ENCODE results near the gene CPLX1. TPM values are rescaled to one million over a fixed set of nuclear protein-coding genes. Genes with fewer than 3 reads are reported as not detected.
"Not testable (repeated sequence)": the region's sequence is repeated elsewhere in the genome, so short reads cannot be mapped to it uniquely, and the experiment has no call there.

The CPLX1 gene
- total RNA-seq, 4 donors from 2014 or later, result 0.31 to 0.96 (median 0.54) TPM; not detected in 1

DNA sequence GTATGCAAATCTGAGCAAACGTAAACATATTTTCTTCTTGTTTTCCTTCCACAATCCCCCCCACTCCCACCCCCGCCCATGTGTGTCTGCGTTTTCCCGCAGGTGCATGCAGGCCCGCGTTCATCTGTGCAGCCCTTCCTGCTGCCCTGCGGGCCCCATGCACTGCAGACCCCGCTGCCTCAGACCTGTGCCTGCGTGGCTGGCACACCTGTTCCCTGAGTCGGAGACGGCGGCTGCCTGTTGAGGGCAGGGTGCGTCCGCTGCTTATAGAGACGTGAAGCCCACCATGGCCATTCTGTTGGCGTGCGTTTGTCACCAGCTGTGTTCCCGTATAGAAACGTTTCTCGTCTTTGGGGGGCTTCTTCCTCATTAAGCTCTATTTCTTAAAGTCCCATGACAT lies 68.8 kb downstream of the CPLX1 start:
- ATAC-seq, result no peak
- WGBS, 2 donors (ENCODE audit: low coverage in 1 of 2), result 81 to 96% methylated on average over 11 to 14 of the region's 20 CpGs
- Histone ChIP-seq H3K4me3 (no peak overlapping the region), H3K9me3 (peaks cover 0 to under 1% (median 0%) of the 10 kb centered on the region in 3 donors), H3K27me3 (no peaks in the 10 kb centered on the region), H3K27ac (no peak overlapping the region), H3K4me1 (no peaks in the 10 kb centered on the region), H3K36me3 (peaks cover 0 to 68% of the 10 kb centered on the region in 2 donors)
- TF ChIP-seq, protein P1, sequence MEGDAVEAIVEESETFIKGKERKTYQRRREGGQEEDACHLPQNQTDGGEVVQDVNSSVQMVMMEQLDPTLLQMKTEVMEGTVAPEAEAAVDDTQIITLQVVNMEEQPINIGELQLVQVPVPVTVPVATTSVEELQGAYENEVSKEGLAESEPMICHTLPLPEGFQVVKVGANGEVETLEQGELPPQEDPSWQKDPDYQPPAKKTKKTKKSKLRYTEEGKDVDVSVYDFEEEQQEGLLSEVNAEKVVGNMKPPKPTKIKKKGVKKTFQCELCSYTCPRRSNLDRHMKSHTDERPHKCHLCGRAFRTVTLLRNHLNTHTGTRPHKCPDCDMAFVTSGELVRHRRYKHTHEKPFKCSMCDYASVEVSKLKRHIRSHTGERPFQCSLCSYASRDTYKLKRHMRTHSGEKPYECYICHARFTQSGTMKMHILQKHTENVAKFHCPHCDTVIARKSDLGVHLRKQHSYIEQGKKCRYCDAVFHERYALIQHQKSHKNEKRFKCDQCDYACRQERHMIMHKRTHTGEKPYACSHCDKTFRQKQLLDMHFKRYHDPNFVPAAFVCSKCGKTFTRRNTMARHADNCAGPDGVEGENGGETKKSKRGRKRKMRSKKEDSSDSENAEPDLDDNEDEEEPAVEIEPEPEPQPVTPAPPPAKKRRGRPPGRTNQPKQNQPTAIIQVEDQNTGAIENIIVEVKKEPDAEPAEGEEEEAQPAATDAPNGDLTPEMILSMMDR (IDR thresholded peaks at IDR 0.05), result no peak
- TF ChIP-seq POLR2AphosphoS5 (IDR thresholded peaks at IDR 0.05) (no peak), POLR2A (IDR thresholded peaks at IDR 0.05) (no peak), EP300 (IDR thresholded peaks at IDR 0.05) (no peak)

DNA sequence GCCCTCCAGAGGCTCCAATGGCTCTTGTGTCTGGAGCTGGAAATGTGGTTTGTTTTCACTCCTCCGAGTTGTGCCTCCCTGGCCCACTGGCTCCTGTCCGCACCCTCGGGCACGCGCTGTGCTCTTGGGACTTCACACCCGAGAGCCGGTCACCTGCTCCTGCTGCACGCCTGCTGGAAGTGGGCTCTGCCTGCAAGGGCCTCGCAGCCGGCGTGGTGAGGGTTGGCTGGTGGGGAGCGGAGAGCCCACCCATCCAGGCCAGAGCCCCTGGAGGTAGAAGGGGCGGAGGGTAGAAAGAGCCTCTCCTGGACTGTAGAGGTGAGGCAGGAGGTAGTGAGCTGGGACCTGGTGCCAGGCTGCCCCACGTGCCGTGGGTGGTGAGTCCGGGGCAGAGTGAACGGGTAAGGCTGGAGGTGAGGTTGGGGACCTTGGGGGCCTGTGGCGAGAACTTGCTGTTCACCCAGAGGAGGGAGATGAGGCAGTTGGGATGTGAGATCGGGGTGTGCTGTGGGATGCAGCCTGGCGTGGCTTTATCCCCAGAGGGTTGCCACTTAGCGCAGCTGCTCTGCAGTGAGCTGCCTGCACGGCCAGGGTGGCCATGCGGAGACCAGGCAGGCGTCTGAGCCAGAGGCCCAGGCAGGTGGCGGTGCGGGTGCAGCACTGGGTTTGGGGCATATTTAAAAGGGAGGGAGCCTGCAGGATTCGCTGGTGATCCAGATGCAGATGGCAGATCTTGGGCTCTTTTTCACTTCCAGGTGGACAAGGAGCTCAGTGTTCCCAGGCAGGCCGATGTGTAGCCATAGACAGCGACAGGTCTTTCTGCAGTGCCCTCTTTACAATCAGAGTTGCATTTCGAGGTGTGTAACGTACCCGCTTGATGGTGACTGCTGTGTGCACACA lies 71.5 kb downstream of the CPLX1 start:
- 84 to 87% methylated on average over 9 to 15 of the region's 32 CpGs for WGBS, 2 donors (ENCODE audit: low coverage in 1 of 2)
- Histone ChIP-seq H3K9me3 (no peaks in the 10 kb centered on the region), H3K36me3 (peaks cover 0 to 65% of the 10 kb centered on the region in 2 donors), H3K4me3 (no peak overlapping the region), H3K27me3 (no peaks in the 10 kb centered on the region), H3K27ac (no peak overlapping the region), H3K4me1 (peaks cover 0 to 13% (median 0%) of the 10 kb centered on the region in 3 donors)
- ATAC-seq, result no peak
- TF ChIP-seq POLR2A (IDR thresholded peaks at IDR 0.05) (no peak), POLR2AphosphoS5 (IDR thresholded peaks at IDR 0.05) (no peak), EP300 (IDR thresholded peaks at IDR 0.05) (no peak)
- TF ChIP-seq, protein P1 (IDR thresholded peaks at IDR 0.05), result no peak

DNA sequence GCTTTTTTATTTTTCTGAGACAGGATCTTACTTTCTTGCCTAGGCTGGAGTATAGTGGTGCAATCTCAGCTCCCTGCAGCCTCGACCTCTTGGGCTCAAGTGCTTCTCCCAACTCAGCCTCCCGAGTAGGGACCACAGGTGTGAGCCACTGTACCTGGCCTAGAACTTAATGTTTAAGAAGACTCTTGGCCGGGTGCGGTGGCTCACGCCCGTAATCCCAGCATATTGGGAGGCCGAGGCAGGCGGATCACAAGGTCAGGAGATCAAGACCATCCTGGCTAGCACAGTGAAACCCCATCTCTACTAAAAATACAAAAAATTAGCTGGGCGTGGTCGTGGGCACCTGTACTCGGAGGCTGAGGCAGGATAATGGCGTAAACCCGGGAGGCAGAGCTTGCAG lies 72.7 kb downstream of the CPLX1 start:
- Histone ChIP-seq H3K36me3 (peaks cover 0 to 71% of the 10 kb centered on the region in 2 donors), H3K4me1 (peaks cover 0 to 14% (median 0%) of the 10 kb centered on the region in 3 donors)
- H3K27me3 ChIP-seq, H3K4me3 ChIP-seq, ATAC-seq, H3K9me3 ChIP-seq, H3K27ac ChIP-seq: not testable (repeated sequence)
- WGBS, 2 donors (ENCODE audit: low coverage in 1 of 2), result 80 to 100% methylated on average over 1 to 3 of the region's 13 CpGs

DNA sequence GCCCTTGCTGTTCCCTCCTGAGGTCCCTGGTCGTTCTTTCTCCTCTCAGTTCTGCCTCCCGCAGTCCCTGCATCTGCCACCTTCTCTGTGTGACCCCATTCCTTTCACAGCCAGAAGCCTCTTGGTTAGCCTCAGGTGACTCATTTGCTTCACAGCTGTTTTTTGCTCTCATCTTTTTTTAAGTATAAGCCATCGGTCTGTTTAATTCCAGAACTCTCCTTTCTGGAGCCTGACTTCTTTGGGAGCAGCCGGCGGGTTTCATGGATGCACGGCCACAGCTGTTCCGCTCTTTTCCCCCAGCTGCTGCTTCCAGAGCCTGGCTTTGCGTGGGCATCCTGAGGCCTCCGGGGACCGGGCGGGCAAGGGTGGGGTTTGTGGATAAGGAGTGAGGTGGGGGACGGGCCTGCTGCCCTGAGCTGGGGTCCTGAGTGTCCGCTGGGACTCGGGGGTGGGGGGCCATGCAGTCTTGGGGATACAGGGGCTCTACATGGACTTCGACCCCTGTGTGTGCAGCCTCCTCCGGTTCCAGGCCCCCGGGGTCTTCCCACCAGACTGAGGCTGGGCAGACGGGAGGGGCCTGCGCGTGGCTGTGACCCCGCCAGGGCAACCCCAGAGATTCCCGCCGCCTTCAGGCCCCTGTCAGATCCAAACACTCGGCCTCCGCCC lies 73.6 kb downstream of the CPLX1 start:
- ATAC-seq, result no peak
- TF ChIP-seq POLR2A (IDR thresholded peaks at IDR 0.05) (no peak), POLR2AphosphoS5 (IDR thresholded peaks at IDR 0.05) (no peak), EP300 (IDR thresholded peaks at IDR 0.05) (no peak)
- TF ChIP-seq, protein P1 (IDR thresholded peaks at IDR 0.05), result no peak
- Histone ChIP-seq H3K4me3 (no peak overlapping the region), H3K27me3 (no peaks in the 10 kb centered on the region), H3K9me3 (no peaks in the 10 kb centered on the region), H3K4me1 (peaks cover 0 to 14% (median 0%) of the 10 kb centered on the region in 3 donors), H3K36me3 (peaks cover 0 to 76% of the 10 kb centered on the region in 2 donors), H3K27ac (no peak overlapping the region)
- WGBS, 2 donors (ENCODE audit: low coverage in 1 of 2), result 86 to 95% methylated on average over 2 to 7 of the region's 25 CpGs

DNA sequence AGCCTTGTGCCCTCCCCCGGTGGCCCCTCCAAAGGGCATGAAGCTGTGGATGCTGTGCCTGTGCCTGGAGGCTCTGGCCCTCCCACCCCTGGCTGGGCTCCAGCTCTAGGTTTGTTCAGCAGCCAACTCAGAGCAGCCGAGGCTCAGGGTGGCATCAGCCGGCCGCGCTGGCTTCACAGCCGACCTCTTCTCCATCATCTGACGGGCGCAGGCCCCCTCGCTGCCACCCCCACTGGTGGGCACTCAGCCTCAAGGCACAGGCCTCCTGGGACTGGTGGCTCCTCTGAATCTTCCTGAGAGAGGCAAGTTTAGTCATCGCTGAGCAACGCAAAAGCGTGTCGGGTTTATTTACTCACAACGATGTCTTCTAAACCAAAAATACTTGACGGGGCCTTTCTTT lies 74.3 kb downstream of the CPLX1 start:
- no peaks in the 10 kb centered on the region for H3K9me3 ChIP-seq
- peaks cover 0 to 70% of the 10 kb centered on the region in 2 donors for H3K36me3 ChIP-seq
- no peak overlapping the region for H3K27ac ChIP-seq
- 91 to 95% methylated on average over 4 to 6 of the region's 15 CpGs for WGBS, 2 donors (ENCODE audit: low coverage in 1 of 2)
- no peaks in the 10 kb centered on the region for H3K27me3 ChIP-seq
- peaks cover 0 to 14% (median 0%) of the 10 kb centered on the region in 3 donors for H3K4me1 ChIP-seq
- H3K4me3 ChIP-seq, result no peak overlapping the region
- TF ChIP-seq EP300 (IDR thresholded peaks at IDR 0.05) (no peak), POLR2A (IDR thresholded peaks at IDR 0.05) (no peak), POLR2AphosphoS5 (IDR thresholded peaks at IDR 0.05) (no peak)
- TF ChIP-seq, protein P1 (IDR thresholded peaks at IDR 0.05), result no peak
- no peak for ATAC-seq

Measured in gastroesophageal sphincter (tissue), 4 donors.